Stimulated activated naive CD8-positive, alpha-beta T cell treated with anti-CD3 and anti-CD28 coated beads, Interleukin-15, amount 100 ng/mL, for 72 hours (primary cell): ENCODE data around the gene CR1L.
"Not testable (repeated sequence)": the region's sequence is repeated elsewhere in the genome, so short reads cannot be mapped to it uniquely, and the experiment has no call there.

ENCODE experiments used
- ATAC-seq: fragments of 150-1000 bp; cut with Tn5 transposase; 2 replicates; pipeline ENCODE4 v1.10.0; 2021; ENCODE audit warnings: mild to moderate bottlenecking, moderate library complexity
- DNase-seq, 2 donors: peaks; one replicate each; pipeline ENCODE4 v3.0.0; 2021 to 2022
- H3K27ac Mint-ChIP-seq, 2 donors: one replicate each; pipeline ENCODE4 v1.8.0; 2022; ENCODE audit warnings: mild to moderate bottlenecking in 2 of 2, mixed read lengths in 2 of 2, moderate library complexity in 2 of 2
- H3K27me3 Mint-ChIP-seq: one replicate; pipeline ENCODE4 v1.8.0; 2022; ENCODE audit warnings: mixed read lengths
- H3K4me1 Mint-ChIP-seq: one replicate; pipeline ENCODE4 v1.8.0; 2022; ENCODE audit warnings: mild to moderate bottlenecking, mixed read lengths
- H3K4me3 Mint-ChIP-seq, 2 donors: one replicate each; pipeline ENCODE4 v1.8.0; 2022; ENCODE audit warnings: mild to moderate bottlenecking in 2 of 2, mixed read lengths in 2 of 2, moderate library complexity in 1 of 2
- H3K9me3 Mint-ChIP-seq, 2 donors: one replicate each; pipeline ENCODE4 v1.8.0; 2022; ENCODE audit warnings: mixed read lengths in 2 of 2

CR1L gene

GRCh38 chr1:207635569-207636186, 9.3 kb upstream of the CR1L start:
- H3K27ac Mint-ChIP-seq, H3K27me3 Mint-ChIP-seq, DNase-seq, ATAC-seq, H3K4me3 Mint-ChIP-seq, H3K9me3 Mint-ChIP-seq, H3K4me1 Mint-ChIP-seq: not testable (repeated sequence)

DNA sequence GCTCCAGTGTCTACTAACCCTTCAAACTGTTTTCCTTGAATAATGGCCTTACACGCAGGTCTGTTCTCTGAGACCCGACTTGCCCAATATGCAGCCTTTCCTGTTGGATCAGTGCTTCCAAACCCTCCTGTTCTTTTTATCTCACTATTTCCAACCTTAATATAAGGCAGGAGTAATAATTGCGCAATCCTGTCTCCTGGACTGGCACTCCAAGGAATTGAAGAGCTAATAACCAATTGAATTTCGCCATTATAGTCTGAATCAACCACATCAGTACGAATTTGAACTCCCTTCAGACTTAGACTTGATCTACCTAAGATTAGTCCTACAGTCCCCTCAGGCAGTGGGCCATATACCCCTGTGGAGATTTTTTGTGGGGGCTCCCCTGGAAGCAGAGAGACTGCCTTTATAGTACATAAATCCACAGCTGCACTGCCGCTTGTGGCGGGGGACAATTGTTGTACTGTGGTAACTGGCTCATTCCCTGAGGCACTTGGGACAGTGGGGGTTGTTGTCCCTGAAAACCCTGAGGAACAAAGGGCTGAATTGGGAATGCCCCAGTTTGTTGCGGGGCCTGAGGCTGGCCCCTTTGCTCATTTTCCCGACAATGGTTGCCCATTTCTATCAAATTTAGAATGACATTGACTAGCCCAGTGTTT, 6.3 kb upstream of the CR1L start:
- not testable (repeated sequence) for H3K9me3 Mint-ChIP-seq, ATAC-seq, H3K27me3 Mint-ChIP-seq, H3K27ac Mint-ChIP-seq, H3K4me1 Mint-ChIP-seq, DNase-seq, H3K4me3 Mint-ChIP-seq

GRCh38 chr1:207639362-207639761, 5.6 kb upstream of the CR1L start:
- not testable (repeated sequence) for H3K4me1 Mint-ChIP-seq, H3K4me3 Mint-ChIP-seq, H3K9me3 Mint-ChIP-seq, ATAC-seq, DNase-seq
- peak overlapping the region in 1 of 2 donors; percentile 54 for H3K27ac Mint-ChIP-seq
- H3K27me3 Mint-ChIP-seq, result peaks cover 13% of the 10 kb centered on the region

DNA sequence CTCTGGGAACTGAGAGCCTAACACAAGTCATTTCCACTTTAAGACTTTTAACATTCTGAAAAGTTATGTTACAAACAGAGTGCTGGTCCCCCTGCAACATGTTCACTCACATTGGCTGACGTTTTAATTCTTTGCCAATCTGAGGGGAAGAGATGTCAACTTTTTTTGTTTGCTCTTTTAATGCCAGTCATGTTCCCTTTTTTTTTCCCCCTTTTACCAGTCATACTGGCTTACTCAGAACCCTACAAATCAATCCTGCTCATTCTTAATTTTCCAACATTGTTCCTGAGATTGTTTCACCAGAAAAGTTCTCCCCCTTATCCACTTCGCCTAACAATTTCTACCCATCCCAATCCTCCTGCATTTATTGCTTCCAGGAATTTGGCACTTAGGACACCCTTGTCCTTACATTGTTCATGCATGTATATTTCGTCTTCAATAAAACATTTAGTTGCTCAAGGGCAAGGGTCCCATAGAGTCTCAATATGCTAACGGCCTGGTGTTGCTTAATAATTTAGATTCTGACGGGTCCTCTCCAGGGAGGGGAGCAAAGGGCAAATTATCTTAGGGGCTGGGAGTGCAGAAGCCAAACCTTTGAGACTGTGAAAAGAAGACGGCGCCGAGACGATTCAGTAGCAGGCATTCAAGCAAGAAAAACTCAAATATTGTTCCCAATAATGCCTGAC, 624 bp upstream of the CR1L start:
- H3K4me1 Mint-ChIP-seq, result peaks cover 17% of the 10 kb centered on the region
- DNase-seq (no peak), ATAC-seq (peak; percentile 4)
- H3K27ac Mint-ChIP-seq, result no peak overlapping the region
- H3K9me3 Mint-ChIP-seq, result no peaks in the 10 kb centered on the region
- H3K4me3 Mint-ChIP-seq, result peak overlapping the region; percentile 78 to 85
- H3K27me3 Mint-ChIP-seq, result peaks cover 26% of the 10 kb centered on the region

- peak; percentile 19 for ATAC-seq
- Mint-ChIP-seq H3K4me3 (peak overlapping the region; percentile 27 to 85), H3K9me3 (no peaks in the 10 kb centered on the region), H3K4me1 (peaks cover 25% of the 10 kb centered on the region), H3K27me3 (peaks cover 26% of the 10 kb centered on the region), H3K27ac (peak overlapping the region in 1 of 2 donors; percentile 88)
- no peak for DNase-seq
These were observed 725 bp downstream of the CR1L start for GRCh38 chr1:207645635-207646081.

GRCh38 chr1:207646171-207646570, 1.2 kb downstream of the CR1L start:
- H3K4me3 Mint-ChIP-seq, result peak overlapping the region in 1 of 2 donors; percentile 27
- peaks cover 26% of the 10 kb centered on the region for H3K27me3 Mint-ChIP-seq
- DNase-seq (no peak), ATAC-seq (no peak)
- H3K4me1 Mint-ChIP-seq, result peaks cover 25% of the 10 kb centered on the region
- no peaks in the 10 kb centered on the region for H3K9me3 Mint-ChIP-seq
- no peak overlapping the region for H3K27ac Mint-ChIP-seq

DNA sequence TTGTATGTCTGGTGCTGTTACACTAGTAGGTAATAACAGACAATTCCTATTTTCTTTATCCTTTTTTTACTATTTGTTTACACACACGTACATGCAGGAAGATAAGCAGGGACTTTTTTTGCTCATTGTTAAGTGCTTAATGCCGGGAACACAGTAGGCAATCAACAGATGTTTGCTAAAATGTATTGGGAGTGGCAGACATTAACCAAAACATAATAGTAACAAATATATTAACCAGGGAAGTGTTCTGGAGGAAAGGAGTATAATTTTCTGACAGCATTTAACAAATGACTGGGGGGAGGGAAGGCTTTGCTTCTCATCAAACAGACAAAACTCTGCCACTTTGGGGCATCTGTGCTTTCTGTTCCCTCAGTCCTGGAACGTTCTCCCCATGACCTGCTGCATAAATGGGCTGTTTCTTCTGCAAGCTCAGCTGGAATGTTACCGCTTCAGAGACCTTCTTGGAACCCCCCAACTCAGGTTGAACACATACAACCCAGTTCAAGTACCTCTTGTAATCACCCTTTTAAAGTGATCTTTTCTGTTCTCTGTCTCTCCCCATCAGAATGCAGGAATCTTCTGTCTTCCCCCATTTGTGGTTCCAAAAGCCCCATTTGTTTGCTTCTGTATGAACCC, 2.1 kb downstream of the CR1L start:
- no peaks in the 10 kb centered on the region for H3K9me3 Mint-ChIP-seq
- DNase-seq, result no peak
- no peak overlapping the region for H3K4me3 Mint-ChIP-seq
- H3K4me1 Mint-ChIP-seq, result peaks cover 25% of the 10 kb centered on the region
- no peak for ATAC-seq
- peaks cover 23% of the 10 kb centered on the region for H3K27me3 Mint-ChIP-seq
- no peak overlapping the region for H3K27ac Mint-ChIP-seq

DNA sequence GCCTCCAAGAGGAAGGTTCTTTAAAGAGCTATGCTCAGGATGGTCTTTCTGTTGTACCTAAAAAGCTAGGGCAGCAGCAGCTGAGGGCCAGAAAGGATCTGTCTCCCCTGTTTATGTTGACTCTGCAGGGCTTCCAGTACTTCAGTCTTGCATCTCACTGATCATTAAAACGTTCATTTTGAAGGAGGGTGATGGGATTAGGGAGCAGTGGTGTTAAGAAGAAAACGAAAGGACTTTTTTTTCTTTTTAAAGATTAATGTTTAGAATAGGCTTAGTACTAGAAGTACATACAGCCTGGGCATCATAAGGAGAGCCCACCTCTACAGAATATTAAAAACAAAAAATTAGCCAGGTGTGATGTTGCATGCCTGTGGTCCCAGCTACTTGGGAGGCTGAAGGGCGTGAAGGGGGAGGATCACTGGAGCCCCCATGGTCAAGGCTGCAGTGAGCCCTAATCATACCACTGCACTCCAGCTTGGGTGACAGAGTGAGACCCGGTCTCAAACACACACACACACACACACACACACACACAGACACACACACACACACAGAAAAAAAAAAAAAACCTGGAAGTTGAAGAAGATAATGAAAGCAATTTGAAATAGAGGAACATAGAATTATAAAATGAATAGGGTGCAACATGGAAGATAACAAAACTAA, 2.9 kb downstream of the CR1L start:
- Mint-ChIP-seq H3K27me3 (peaks cover 17% of the 10 kb centered on the region), H3K9me3 (no peaks in the 10 kb centered on the region), H3K4me3 (no peak overlapping the region), H3K27ac (no peak overlapping the region), H3K4me1 (peaks cover 25% of the 10 kb centered on the region)
- no peak for ATAC-seq
- no peak for DNase-seq

GRCh38 chr1:207648334-207649209, 3.6 kb downstream of the CR1L start:
- Mint-ChIP-seq H3K9me3 (no peaks in the 10 kb centered on the region), H3K4me3 (no peak overlapping the region), H3K4me1 (peaks cover 25% of the 10 kb centered on the region), H3K27me3 (peaks cover 17% of the 10 kb centered on the region), H3K27ac (no peak overlapping the region)
- no peak for DNase-seq
- ATAC-seq, result no peak

GRCh38 chr1:207649210-207649753, 4.3 kb downstream of the CR1L start:
- DNase-seq, result no peak
- Mint-ChIP-seq H3K4me3 (no peak overlapping the region), H3K27ac (no peak overlapping the region), H3K9me3 (no peaks in the 10 kb centered on the region), H3K27me3 (peaks cover 13% of the 10 kb centered on the region), H3K4me1 (peaks cover 21% of the 10 kb centered on the region)
- no peak for ATAC-seq

DNA sequence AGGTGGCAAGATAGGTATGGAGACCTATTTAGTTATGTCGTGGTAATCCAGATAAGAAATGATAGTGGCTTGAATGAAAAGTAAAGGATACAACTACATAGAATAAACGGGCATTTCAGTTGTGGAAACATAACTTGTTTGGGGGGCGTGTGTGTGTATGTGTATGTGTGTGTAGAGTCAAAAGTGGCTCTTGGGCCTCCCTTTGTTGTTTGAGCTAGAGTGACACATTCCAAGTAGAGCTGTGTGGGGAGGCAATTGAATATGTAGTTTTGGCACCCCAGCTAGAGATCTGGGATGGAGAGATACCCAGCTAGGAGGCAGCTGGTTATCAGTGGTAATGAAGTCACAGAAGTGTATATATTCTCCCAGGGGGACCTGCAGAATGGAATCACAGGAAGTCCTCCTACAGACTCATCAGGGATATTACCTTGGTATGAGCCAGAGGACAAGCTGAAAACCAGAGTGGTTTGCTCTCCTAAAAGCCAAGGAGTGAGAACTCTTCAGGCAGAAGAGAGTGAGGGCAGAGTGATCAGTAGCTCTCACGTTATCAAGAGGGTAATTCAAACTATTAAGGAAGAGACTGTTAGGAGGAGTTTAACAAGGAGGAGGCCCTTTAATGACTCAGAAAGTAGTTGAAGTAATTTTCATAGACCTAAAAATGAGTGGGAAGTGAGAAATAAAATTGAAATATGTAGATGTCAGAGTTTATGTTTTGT, 5.1 kb downstream of the CR1L start:
- ATAC-seq (no peak), DNase-seq (no peak)
- Mint-ChIP-seq H3K4me3 (no peak overlapping the region), H3K27me3 (peaks cover 7% of the 10 kb centered on the region), H3K9me3 (no peaks in the 10 kb centered on the region), H3K27ac (no peak overlapping the region), H3K4me1 (peaks cover 16% of the 10 kb centered on the region)

- H3K27ac Mint-ChIP-seq, result no peak overlapping the region
- peaks cover 8% of the 10 kb centered on the region for H3K4me1 Mint-ChIP-seq
- H3K4me3 Mint-ChIP-seq, result no peak overlapping the region
- DNase-seq, result no peak
- no peaks in the 10 kb centered on the region for H3K27me3 Mint-ChIP-seq
- no peak for ATAC-seq
- no peaks in the 10 kb centered on the region for H3K9me3 Mint-ChIP-seq
These were observed 6.7 kb downstream of the CR1L start for GRCh38 chr1:207651583-207651982.

DNA sequence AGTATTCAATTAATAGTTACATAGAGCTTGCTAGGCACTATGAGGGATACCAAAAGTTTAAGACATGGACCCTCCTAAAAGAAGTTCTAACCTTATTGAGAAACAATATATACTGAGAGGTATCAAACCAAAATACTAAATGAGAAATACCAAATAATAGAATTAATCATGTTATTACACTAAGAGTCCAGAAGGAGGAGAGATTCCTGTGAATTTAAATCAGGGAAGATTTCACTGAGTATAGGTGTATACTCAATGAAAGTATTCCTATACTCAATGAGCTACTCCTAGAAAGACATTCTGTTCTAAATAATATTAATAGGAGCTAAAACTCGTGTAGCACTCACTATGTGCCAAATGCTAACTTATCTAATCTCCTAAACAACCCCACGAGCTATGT, 9.4 kb downstream of the CR1L start:
- Mint-ChIP-seq H3K27ac (no peak overlapping the region), H3K9me3 (no peaks in the 10 kb centered on the region), H3K27me3 (peaks cover 9% of the 10 kb centered on the region), H3K4me3 (no peak overlapping the region), H3K4me1 (peaks cover 8% of the 10 kb centered on the region)
- ATAC-seq (no peak), DNase-seq (no peak)

- Mint-ChIP-seq H3K4me3 (no peak overlapping the region), H3K27ac (no peak overlapping the region), H3K9me3 (no peaks in the 10 kb centered on the region), H3K27me3 (peaks cover 9% of the 10 kb centered on the region), H3K4me1 (no peaks in the 10 kb centered on the region)
- DNase-seq (no peak), ATAC-seq (no peak)
These were observed 13.5 kb downstream of the CR1L start for GRCh38 chr1:207658408-207658807.
